Endothelial cell of umbilical vein (primary cell): Measurements from ENCODE around the gene LRRC4B. TPM values are rescaled to one million over a fixed set of nuclear protein-coding genes. Genes with fewer than 3 reads are reported as not detected.

ENCODE experiments used
- BruUV-seq: library from RNA; stranded (reverse); fragments of 400-500 nt; replicated peaks from 2 replicates; lab custom pipeline; 2021; lab: Mats Ljungman, UMichigan
- CTCF ChIA-PET: fragments of 300-600, 350-600 bp; sonication (Branson Sonifier 250); formaldehyde crosslinking; loops from one replicate; lab custom pipeline; 2021; ENCODE audit warnings: antibody characterized with exemption, inconsistent platforms; lab: Charles Lee
- POLR2A ChIA-PET: fragments of 300-600, 350-600 bp; sonication (Branson Sonifier 250); formaldehyde crosslinking; loops from one replicate; lab custom pipeline; 2021; ENCODE audit warnings: antibody characterized with exemption, inconsistent platforms; lab: Charles Lee
- DNase-seq: peaks from one replicate; pipeline ENCODE4 v3.0.0-alpha.2; 2011; ENCODE audit warnings: low read depth, low spot score
- FAIRE-seq: peaks from 2 replicates; lab custom pipeline; 2011; peaks lifted over from hg19 to GRCh38; lab: Jason Lieb, UNC
- H2AFZ ChIP-seq: 2 replicates; pipeline ENCODE4 v1.6.0; 2012; ENCODE audit warnings: low read depth, low read length, control low read depth, inconsistent platforms
- H3K27ac ChIP-seq: 2 replicates; pipeline ENCODE4 v1.5.1; 2011; ENCODE audit warnings: low read depth, mild to moderate bottlenecking, control low read depth, low read length, moderate library complexity; ENCODE audit not compliant: insufficient read depth
- H3K27me3 ChIP-seq, 2 experiments: 2 replicates each; pipeline versions ENCODE4 v1.6.0 to v1.6.1; 2011; ENCODE audit warnings: low read length in 2 of 2, mixed read lengths in 1 of 2; ENCODE audit not compliant: control insufficient read depth in 2 of 2, insufficient read depth in 2 of 2
- H3K36me3 ChIP-seq, 2 experiments: 2 replicates in 1 of 2; 3 replicates in 1 of 2; pipeline ENCODE4 v1.5.1; 2011; ENCODE audit warnings: low read length in 2 of 2, mild to moderate bottlenecking in 1 of 2, moderate library complexity in 1 of 2; ENCODE audit not compliant: control insufficient read depth in 2 of 2, insufficient read depth in 2 of 2; ENCODE audit errors: extremely low read depth in 1 of 2
- H3K4me1 ChIP-seq: 3 replicates; pipeline ENCODE4 v1.5.1; 2011; ENCODE audit warnings: mild to moderate bottlenecking, low read length; ENCODE audit not compliant: control insufficient read depth, insufficient read depth; ENCODE audit errors: extremely low read depth
- H3K4me2 ChIP-seq: 2 replicates; pipeline ENCODE4 v1.6.1; 2011; ENCODE audit warnings: low read length, control low read depth, mixed read lengths; ENCODE audit not compliant: insufficient read depth
- H3K4me3 ChIP-seq, 3 experiments: fragments of 200-600 bp in 1 of 3; sonication (generic), shearing (Covaris generic) in 1 of 3; replicated peaks in 1 of 3; 2 replicates each; pipeline ENCODE4 v1.5.1; 2011 to 2016; ENCODE audit warnings: control low read depth in 3 of 3, low read length in 3 of 3, mild to moderate bottlenecking in 2 of 3, inconsistent platforms in 1 of 3, low read depth in 1 of 3, moderate library complexity in 1 of 3; ENCODE audit not compliant: insufficient read depth in 1 of 3
- H3K79me2 ChIP-seq: 2 replicates; pipeline ENCODE4 v1.6.0; 2012; ENCODE audit warnings: low read length, inconsistent platforms; ENCODE audit not compliant: control insufficient read depth, insufficient read depth
- H3K9ac ChIP-seq: replicated peaks from 2 replicates; pipeline ENCODE3; 2011; ENCODE audit warnings: low read length, control low read depth; ENCODE audit not compliant: insufficient read depth; ENCODE audit errors: extremely low read depth
- H3K9me1 ChIP-seq: replicated peaks from 3 replicates; pipeline ENCODE4 v1.6.0; 2011; ENCODE audit warnings: mild to moderate bottlenecking, low read length; ENCODE audit not compliant: control insufficient read depth, insufficient read depth; ENCODE audit errors: extremely low read depth
- H3K9me3 ChIP-seq: replicated peaks from 2 replicates; pipeline ENCODE4 v1.5.1; 2012; ENCODE audit warnings: low read length, inconsistent platforms; ENCODE audit not compliant: control insufficient read depth, insufficient read depth
- H4K20me1 ChIP-seq: replicated peaks from 2 replicates; pipeline ENCODE3; 2011; ENCODE audit warnings: mild to moderate bottlenecking, low read length; ENCODE audit not compliant: control insufficient read depth, insufficient read depth; ENCODE audit errors: extremely low read depth
- CTCF ChIP-seq, 2 donors: IDR thresholded peaks; 1 replicate in 1 of 2; 2 replicates in 1 of 2; pipeline ENCODE4 v1.5.1; 2011; ENCODE audit warnings: low read length in 2 of 2, mild to moderate bottlenecking in 2 of 2, moderate library complexity in 2 of 2, control low read depth in 1 of 2, inconsistent platforms in 1 of 2, low read depth in 1 of 2; ENCODE audit not compliant: insufficient read depth in 1 of 2; ENCODE audit errors: extremely low read depth in 1 of 2
- EZH2 ChIP-seq: IDR thresholded peaks from 2 replicates; pipeline ENCODE4 v1.6.1; 2012; ENCODE audit warnings: borderline replicate concordance, low read depth, mild to moderate bottlenecking, moderate library complexity, low read length, inconsistent platforms; ENCODE audit not compliant: severe bottlenecking
- FOS ChIP-seq: IDR thresholded peaks from 2 replicates; pipeline ENCODE4 v1.6.1; 2011; ENCODE audit warnings: mild to moderate bottlenecking, low read length, moderate library complexity, borderline replicate concordance; ENCODE audit not compliant: insufficient read depth
- GATA2 ChIP-seq: IDR thresholded peaks from 2 replicates; pipeline ENCODE4 v1.7.0; 2011; ENCODE audit warnings: low read depth, mild to moderate bottlenecking, moderate library complexity, mixed read lengths, low read length; ENCODE audit not compliant: insufficient read length, insufficient read depth
- JUN ChIP-seq: IDR thresholded peaks from 2 replicates; pipeline ENCODE4 v1.6.1; 2011; ENCODE audit warnings: borderline replicate concordance, low read depth; ENCODE audit not compliant: insufficient read length, insufficient read depth
- MYC ChIP-seq: IDR thresholded peaks from one replicate; pipeline ENCODE4 v1.6.1; 2011; ENCODE audit warnings: mild to moderate bottlenecking, low read depth, low read length
- POLR2A ChIP-seq: IDR thresholded peaks from 2 replicates; pipeline ENCODE4 v1.6.1; 2012; ENCODE audit warnings: low read depth, mild to moderate bottlenecking, control low read depth, low read length
- POLR2AphosphoS5 ChIP-seq: IDR thresholded peaks from 2 replicates; pipeline ENCODE4 v1.6.1; 2012; ENCODE audit warnings: low read depth, mild to moderate bottlenecking, control low read depth, low read length, moderate library complexity; ENCODE audit not compliant: insufficient read depth
- dilution Hi-C: fragments of 300-500 bp; cut with MboI; formaldehyde crosslinking; loops from one replicate; pipeline ENCODE4 v1.15.0; 2019; ENCODE audit warnings: low sequenced_read_pairs; ENCODE audit not compliant: extremely low pct_ligation_motif_present
- intact Hi-C: fragments of 100-400 bp; cut with micrococcal nuclease; formaldehyde crosslinking; loops from one replicate; pipeline ENCODE4 v1.10.0; 2022
- polyA plus RNA-seq, 4 experiments: library from polyadenylated mRNA; depleted of rRNA in 3 of 4; stranded (reverse) in 3 of 4; unstranded in 1 of 4; fragments of >200 nt; gene quantifications; 2 replicates each; pipeline versions ENCODE4 v1.2.1 to v1.2.3, GENCODE V29; 2011 to 2012; ENCODE audit warnings: missing spikeins in 1 of 4
- total RNA-seq: library from RNA; stranded (reverse); gene quantifications from 2 replicates; pipeline ENCODE4 v1.2.3, GENCODE V29; 2021
- TF ChIP-seq, protein P1 (sequence below): IDR thresholded peaks from 2 replicates; pipeline ENCODE4 v1.6.1; 2011; ENCODE audit not compliant: insufficient read depth, insufficient read length

The LRRC4B gene
- total and polyA plus RNA-seq, 2 donors (not counting 3 experiments of a cell fraction or from before 2014, with no cell fraction given): 0.08 TPM; not detected in 1

DNA sequence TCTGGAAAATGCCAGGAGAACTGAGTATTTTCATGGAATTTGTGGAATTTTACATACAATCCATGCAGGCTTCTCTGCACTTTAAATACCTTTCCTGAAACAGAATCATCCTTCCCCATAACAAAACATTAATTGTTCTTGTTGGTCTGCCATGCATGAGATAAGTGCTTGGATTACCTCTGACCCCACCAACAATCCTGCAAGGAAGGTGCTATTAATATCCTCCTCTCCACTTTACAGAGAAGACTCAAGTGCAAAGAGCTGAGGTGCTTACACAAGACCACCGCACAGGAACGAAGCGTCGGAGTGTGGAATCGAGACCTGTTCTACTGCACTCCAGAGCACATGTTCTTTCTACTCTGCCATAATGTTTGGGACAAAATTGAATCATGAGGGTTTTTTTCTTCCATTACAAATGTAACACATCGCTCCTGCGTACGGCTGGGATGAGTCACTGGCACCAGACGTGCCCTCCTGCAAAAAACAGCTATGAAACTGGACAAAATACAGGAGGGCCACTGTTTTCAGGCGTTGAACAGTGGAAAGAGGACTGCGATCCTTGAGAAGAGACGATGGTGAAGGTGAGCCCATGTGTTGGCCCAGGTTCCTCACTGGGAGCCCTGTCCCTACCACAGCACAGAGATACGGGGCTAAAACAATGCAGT, 12.9 kb upstream of the LRRC4B start:
- no peak overlapping the region for H2AFZ ChIP-seq
- no peaks in the 10 kb centered on the region for H3K79me2 ChIP-seq
- CTCF ChIA-PET: interaction anchor here (1.0 kb wide), 1 partner anchor 25 kb away, joined by 3 read pairs; no protein-coding TSS in a partner anchor
- intact Hi-C loops (no loop called here), dilution Hi-C loops (no loop called here)
- H3K4me1 ChIP-seq: no peaks in the 10 kb centered on the region
- TF ChIP-seq POLR2A (no peak), JUN (no peak), GATA2 (no peak)
- DNase-seq (no peak), FAIRE-seq (no peak)
- no peaks in the 10 kb centered on the region for H3K27me3 ChIP-seq
- POLR2A ChIA-PET: no interaction called here
- H4K20me1 ChIP-seq: no peaks in the 10 kb centered on the region
- no peak overlapping the region for H3K27ac ChIP-seq
- no peaks in the 10 kb centered on the region for H3K9me3 ChIP-seq
- H3K4me2 ChIP-seq: no peak overlapping the region
- BruUV-seq: no TSS peak
- no peaks in the 10 kb centered on the region for H3K9me1 ChIP-seq
- no peak overlapping the region for H3K9ac ChIP-seq
- H3K4me3 ChIP-seq: no peak overlapping the region
- no peaks in the 10 kb centered on the region for H3K36me3 ChIP-seq

GRCh38 chr19:50580240-50580639, 12.0 kb upstream of the LRRC4B start:
- H3K9ac ChIP-seq: no peak overlapping the region
- H3K4me2 ChIP-seq: no peak overlapping the region
- DNase-seq: no peak
- dilution Hi-C loops (no loop called here), intact Hi-C loops (no loop called here)
- H3K27me3 ChIP-seq: no peaks in the 10 kb centered on the region
- H3K4me1 ChIP-seq: no peaks in the 10 kb centered on the region
- no peak for FAIRE-seq
- no peaks in the 10 kb centered on the region for H4K20me1 ChIP-seq
- no peak overlapping the region for H2AFZ ChIP-seq
- no peaks in the 10 kb centered on the region for H3K9me1 ChIP-seq
- BruUV-seq: no TSS peak
- H3K9me3 ChIP-seq: no peaks in the 10 kb centered on the region
- no peak overlapping the region for H3K4me3 ChIP-seq
- H3K36me3 ChIP-seq: no peaks in the 10 kb centered on the region
- ChIA-PET POLR2A (no interaction called here), CTCF (no interaction called here)
- H3K79me2 ChIP-seq: no peaks in the 10 kb centered on the region
- TF ChIP-seq GATA2 (no peak), FOS (no peak), MYC (no peak), POLR2AphosphoS5 (no peak), EZH2 (no peak), JUN (no peak), POLR2A (no peak), CTCF (IDR thresholded peaks at IDR 0.05; ENCODE audit: extremely low read depth in 1 of 2, insufficient read depth in 1 of 2, low read depth in 1 of 2, low read length in 2 of 2) (no peak)
- TF ChIP-seq, protein P1, sequence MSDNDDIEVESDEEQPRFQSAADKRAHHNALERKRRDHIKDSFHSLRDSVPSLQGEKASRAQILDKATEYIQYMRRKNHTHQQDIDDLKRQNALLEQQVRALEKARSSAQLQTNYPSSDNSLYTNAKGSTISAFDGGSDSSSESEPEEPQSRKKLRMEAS: no peak
- no peak overlapping the region for H3K27ac ChIP-seq
